A549 (cell line): Measurements from ENCODE around the gene TYRO3.

Experiments used
- BHLHE40 ChIP-seq: IDR thresholded peaks from 2 replicates; pipeline ENCODE4 v1.6.1; 2012; ENCODE audit warnings: low read depth, low read length, inconsistent platforms
- CEBPB ChIP-seq, 2 experiments: fragments of >200 bp in 1 of 2; sonication (Bioruptor Twin) in 1 of 2; formaldehyde crosslinking in 1 of 2; IDR thresholded peaks; 2 replicates each; pipeline ENCODE4 v1.6.1; 2012 to 2016
- HDAC2 ChIP-seq: fragments of 200-600 bp; sonication (generic); IDR thresholded peaks from 2 replicates; pipeline ENCODE4 v1.6.1; 2016
- JUN ChIP-seq, 2 experiments: fragments of >200 bp; sonication (Bioruptor Twin); formaldehyde crosslinking; IDR thresholded peaks; 2 replicates in 1 of 2; 3 replicates in 1 of 2; pipeline ENCODE4 v1.6.1; 2016 to 2017
- JUNB ChIP-seq: fragments of >200 bp; sonication (Bioruptor Twin); formaldehyde crosslinking; IDR thresholded peaks from 2 replicates; pipeline ENCODE4 v1.6.1; 2016
- MAFK ChIP-seq: fragments of 450-650 bp; IDR thresholded peaks from 2 replicates; pipeline ENCODE4 v1.6.1; 2014; ENCODE audit not compliant: partially characterized antibody
- POLR2A ChIP-seq: IDR thresholded peaks from 2 replicates; pipeline ENCODE4 v1.6.1; 2012; ENCODE audit warnings: mild to moderate bottlenecking, low read length
- RAD21 ChIP-seq, 2 experiments: fragments of >200 bp in 1 of 2; sonication (Bioruptor Twin) in 1 of 2; formaldehyde crosslinking in 1 of 2; IDR thresholded peaks in 1 of 2; conservative IDR thresholded peaks in 1 of 2; 2 replicates in 1 of 2; 3 replicates in 1 of 2; pipeline ENCODE4 v1.6.1; 2012 to 2018; ENCODE audit warnings: inconsistent platforms in 1 of 2
- RCOR1 ChIP-seq: fragments of 150-350 bp; IDR thresholded peaks from 2 replicates; pipeline ENCODE4 v1.6.1; 2014; ENCODE audit warnings: antibody characterized with exemption, low read length, low read depth
- TF ChIP-seq, protein P1 (sequence below): fragments of 450-650 bp; IDR thresholded peaks from 2 replicates; pipeline ENCODE4 v1.6.1; 2014; ENCODE audit warnings: antibody characterized with exemption
- TF ChIP-seq, protein P2 (sequence below): fragments of 250-450 bp; sonication (Bioruptor Pico); IDR thresholded peaks from 2 replicates; pipeline ENCODE4 v1.5.0; 2021; ENCODE audit warnings: mild to moderate bottlenecking, moderate library complexity, borderline replicate concordance
- TF ChIP-seq, protein P3 (sequence below): fragments of >200 bp; sonication (Bioruptor Twin); formaldehyde crosslinking; IDR thresholded peaks from 3 replicates; pipeline ENCODE4 v1.5.1; 2016
- TF ChIP-seq, protein P4 (sequence below): fragments of 200-600 bp; sonication (generic); IDR thresholded peaks from 2 replicates; pipeline ENCODE4 v1.6.1; 2016; ENCODE audit warnings: antibody characterized with exemption, mild to moderate bottlenecking, moderate library complexity

DNA sequence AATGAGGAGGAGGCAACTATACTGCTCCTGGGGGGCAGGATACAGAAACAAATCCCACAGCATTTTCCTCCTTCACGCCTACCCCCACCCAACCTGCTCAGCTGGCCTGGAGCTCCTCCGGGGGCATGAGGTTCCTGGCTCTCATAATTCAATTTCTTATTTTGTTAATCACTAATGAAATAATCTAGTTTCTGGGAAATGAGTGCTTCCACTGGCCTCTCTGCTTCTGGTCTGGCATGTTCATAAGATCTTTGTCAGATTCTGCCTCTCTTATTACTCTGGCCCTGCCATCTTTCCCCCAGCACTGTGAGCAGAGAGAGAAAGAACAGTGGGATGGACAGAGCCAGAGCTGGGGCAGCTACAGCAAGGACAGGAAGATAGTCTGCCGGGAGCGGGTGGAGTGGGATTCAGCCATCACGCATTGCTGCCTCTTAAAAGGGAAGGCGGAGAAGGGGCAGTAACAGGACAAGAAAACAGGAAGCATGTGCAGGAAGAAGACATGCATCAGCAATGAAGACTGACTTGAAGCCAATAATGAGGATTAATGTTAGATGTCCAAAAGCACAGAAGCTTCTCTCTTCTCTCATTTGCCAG lies 28.6 kb upstream of the TYRO3 start:
- TF ChIP-seq, protein P1, sequence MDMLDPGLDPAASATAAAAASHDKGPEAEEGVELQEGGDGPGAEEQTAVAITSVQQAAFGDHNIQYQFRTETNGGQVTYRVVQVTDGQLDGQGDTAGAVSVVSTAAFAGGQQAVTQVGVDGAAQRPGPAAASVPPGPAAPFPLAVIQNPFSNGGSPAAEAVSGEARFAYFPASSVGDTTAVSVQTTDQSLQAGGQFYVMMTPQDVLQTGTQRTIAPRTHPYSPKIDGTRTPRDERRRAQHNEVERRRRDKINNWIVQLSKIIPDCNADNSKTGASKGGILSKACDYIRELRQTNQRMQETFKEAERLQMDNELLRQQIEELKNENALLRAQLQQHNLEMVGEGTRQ = no peak
- TF ChIP-seq, protein P2, sequence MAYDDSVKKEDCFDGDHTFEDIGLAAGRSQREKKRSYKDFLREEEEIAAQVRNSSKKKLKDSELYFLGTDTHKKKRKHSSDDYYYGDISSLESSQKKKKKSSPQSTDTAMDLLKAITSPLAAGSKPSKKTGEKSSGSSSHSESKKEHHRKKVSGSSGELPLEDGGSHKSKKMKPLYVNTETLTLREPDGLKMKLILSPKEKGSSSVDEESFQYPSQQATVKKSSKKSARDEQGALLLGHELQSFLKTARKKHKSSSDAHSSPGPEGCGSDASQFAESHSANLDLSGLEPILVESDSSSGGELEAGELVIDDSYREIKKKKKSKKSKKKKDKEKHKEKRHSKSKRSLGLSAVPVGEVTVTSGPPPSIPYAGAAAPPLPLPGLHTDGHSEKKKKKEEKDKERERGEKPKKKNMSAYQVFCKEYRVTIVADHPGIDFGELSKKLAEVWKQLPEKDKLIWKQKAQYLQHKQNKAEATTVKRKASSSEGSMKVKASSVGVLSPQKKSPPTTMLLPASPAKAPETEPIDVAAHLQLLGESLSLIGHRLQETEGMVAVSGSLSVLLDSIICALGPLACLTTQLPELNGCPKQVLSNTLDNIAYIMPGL (CRISPR knock-in tag) = no peak
- TF ChIP-seq CEBPB (IDR thresholded peaks at IDR 0.05) (no peak), JUN (IDR thresholded peaks at IDR 0.05) (no peak), POLR2A (no peak), MAFK (no peak), RAD21 (conservative IDR thresholded peaks at IDR 0.05 in 1 of 2, IDR thresholded peaks at IDR 0.05 in 1 of 2) (no peak), BHLHE40 (no peak), HDAC2 (no peak), JUNB (no peak), RCOR1 (no peak)
- TF ChIP-seq, protein P3, sequence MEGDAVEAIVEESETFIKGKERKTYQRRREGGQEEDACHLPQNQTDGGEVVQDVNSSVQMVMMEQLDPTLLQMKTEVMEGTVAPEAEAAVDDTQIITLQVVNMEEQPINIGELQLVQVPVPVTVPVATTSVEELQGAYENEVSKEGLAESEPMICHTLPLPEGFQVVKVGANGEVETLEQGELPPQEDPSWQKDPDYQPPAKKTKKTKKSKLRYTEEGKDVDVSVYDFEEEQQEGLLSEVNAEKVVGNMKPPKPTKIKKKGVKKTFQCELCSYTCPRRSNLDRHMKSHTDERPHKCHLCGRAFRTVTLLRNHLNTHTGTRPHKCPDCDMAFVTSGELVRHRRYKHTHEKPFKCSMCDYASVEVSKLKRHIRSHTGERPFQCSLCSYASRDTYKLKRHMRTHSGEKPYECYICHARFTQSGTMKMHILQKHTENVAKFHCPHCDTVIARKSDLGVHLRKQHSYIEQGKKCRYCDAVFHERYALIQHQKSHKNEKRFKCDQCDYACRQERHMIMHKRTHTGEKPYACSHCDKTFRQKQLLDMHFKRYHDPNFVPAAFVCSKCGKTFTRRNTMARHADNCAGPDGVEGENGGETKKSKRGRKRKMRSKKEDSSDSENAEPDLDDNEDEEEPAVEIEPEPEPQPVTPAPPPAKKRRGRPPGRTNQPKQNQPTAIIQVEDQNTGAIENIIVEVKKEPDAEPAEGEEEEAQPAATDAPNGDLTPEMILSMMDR = no peak
- TF ChIP-seq, protein P4, sequence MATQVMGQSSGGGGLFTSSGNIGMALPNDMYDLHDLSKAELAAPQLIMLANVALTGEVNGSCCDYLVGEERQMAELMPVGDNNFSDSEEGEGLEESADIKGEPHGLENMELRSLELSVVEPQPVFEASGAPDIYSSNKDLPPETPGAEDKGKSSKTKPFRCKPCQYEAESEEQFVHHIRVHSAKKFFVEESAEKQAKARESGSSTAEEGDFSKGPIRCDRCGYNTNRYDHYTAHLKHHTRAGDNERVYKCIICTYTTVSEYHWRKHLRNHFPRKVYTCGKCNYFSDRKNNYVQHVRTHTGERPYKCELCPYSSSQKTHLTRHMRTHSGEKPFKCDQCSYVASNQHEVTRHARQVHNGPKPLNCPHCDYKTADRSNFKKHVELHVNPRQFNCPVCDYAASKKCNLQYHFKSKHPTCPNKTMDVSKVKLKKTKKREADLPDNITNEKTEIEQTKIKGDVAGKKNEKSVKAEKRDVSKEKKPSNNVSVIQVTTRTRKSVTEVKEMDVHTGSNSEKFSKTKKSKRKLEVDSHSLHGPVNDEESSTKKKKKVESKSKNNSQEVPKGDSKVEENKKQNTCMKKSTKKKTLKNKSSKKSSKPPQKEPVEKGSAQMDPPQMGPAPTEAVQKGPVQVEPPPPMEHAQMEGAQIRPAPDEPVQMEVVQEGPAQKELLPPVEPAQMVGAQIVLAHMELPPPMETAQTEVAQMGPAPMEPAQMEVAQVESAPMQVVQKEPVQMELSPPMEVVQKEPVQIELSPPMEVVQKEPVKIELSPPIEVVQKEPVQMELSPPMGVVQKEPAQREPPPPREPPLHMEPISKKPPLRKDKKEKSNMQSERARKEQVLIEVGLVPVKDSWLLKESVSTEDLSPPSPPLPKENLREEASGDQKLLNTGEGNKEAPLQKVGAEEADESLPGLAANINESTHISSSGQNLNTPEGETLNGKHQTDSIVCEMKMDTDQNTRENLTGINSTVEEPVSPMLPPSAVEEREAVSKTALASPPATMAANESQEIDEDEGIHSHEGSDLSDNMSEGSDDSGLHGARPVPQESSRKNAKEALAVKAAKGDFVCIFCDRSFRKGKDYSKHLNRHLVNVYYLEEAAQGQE = no peak
